ENCODE data around the gene ATF6B.

ATF6B gene

DNA sequence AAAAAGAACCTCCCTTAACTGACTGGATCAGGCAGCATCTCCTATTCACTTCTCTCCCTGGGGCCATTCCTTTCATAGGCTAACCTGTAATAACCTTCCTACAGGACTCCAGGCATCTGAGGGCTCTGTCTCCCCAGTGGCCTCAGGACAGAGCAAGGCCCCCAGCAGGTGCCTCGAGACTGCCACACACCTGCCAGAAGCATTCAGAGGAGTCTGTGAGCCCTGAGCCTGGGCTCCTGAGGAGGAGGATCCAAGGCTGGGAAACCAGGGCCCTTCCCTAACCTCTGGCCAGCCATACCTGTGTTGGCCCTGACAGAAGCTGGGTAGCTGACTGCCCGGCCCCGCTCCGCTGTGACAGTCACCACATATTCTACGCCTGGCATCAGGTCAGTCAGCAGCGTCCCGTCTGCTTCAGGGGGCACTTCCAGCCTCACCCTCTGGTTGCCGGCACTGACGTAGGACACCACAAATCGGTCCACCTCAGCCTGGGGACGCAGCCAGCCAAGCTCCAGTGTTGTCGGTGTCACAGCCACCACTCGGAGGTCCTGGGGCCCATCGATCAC, 39.5 kb downstream of the ATF6B start:
- no peak overlapping the region for H3K27ac ChIP-seq
- H3K9me3 ChIP-seq, result no peaks in the 10 kb centered on the region
- peaks cover 89% of the 10 kb centered on the region for H3K27me3 ChIP-seq
- H3K4me1 ChIP-seq (ENCODE audit: control insufficient read depth in 1 of 2, insufficient read depth in 1 of 2, low read depth in 1 of 2, low read length in 1 of 2), result no peaks in the 10 kb centered on the region
- TF ChIP-seq, protein P1, sequence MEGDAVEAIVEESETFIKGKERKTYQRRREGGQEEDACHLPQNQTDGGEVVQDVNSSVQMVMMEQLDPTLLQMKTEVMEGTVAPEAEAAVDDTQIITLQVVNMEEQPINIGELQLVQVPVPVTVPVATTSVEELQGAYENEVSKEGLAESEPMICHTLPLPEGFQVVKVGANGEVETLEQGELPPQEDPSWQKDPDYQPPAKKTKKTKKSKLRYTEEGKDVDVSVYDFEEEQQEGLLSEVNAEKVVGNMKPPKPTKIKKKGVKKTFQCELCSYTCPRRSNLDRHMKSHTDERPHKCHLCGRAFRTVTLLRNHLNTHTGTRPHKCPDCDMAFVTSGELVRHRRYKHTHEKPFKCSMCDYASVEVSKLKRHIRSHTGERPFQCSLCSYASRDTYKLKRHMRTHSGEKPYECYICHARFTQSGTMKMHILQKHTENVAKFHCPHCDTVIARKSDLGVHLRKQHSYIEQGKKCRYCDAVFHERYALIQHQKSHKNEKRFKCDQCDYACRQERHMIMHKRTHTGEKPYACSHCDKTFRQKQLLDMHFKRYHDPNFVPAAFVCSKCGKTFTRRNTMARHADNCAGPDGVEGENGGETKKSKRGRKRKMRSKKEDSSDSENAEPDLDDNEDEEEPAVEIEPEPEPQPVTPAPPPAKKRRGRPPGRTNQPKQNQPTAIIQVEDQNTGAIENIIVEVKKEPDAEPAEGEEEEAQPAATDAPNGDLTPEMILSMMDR (IDR thresholded peaks at IDR 0.05), result no peak
- no peak overlapping the region for H3K4me3 ChIP-seq (ENCODE audit: low read depth in 1 of 2, low read length in 1 of 2)
- no peaks in the 10 kb centered on the region for H3K36me3 ChIP-seq

DNA sequence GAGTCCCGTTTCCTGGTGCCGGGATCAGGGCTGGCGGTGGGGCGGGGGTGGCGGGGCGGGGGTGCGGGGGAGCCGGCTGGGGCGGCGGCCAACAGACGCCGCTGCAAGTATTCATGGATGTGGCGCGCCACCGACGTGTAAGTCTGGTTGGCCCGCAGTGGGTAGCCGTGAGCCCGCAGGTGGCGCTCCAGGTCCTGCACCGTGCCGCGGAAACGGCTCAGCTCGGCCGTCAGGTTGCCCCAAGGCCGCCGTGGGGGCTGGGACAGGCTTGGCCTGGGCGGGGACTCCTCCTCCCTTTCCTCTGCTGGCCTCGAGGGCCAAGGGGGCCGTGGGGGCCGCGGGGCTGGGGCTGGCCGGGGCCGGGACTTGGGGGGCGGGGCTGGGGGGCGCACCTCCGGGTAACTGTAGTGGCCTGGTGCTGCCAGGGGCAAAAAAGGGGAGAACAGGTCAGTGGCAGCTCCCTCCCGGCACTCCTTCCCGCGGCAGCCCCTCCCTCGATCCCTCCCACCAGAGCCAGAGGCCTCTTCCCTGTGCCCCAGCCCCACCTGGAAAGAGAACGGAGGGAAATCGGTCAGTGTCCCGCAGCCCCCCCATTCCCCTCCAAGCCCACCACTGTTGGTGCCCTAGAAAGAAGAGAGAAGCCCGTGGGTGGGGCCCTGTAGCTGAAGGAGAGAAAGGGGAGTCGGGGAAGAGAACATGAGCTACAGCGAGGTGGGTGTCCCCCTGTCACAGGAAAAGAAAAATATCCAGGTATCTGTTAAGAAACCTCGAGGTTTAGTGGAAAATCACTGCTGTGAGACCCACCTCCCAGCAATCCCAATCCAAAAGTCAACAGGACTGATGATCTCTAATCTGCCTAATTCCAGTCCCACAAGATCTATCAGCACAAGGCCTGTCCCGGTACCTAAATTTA, 40.2 kb downstream of the ATF6B start:
- no peak overlapping the region for H3K4me3 ChIP-seq (ENCODE audit: low read depth in 1 of 2, low read length in 1 of 2)
- H3K27me3 ChIP-seq, result peaks cover 86% of the 10 kb centered on the region
- H3K9me3 ChIP-seq, result no peaks in the 10 kb centered on the region
- H3K4me1 ChIP-seq (ENCODE audit: control insufficient read depth in 1 of 2, insufficient read depth in 1 of 2, low read depth in 1 of 2, low read length in 1 of 2), result no peaks in the 10 kb centered on the region
- TF ChIP-seq, protein P1 (IDR thresholded peaks at IDR 0.05), result no peak
- H3K27ac ChIP-seq, result no peak overlapping the region
- no peaks in the 10 kb centered on the region for H3K36me3 ChIP-seq

DNA sequence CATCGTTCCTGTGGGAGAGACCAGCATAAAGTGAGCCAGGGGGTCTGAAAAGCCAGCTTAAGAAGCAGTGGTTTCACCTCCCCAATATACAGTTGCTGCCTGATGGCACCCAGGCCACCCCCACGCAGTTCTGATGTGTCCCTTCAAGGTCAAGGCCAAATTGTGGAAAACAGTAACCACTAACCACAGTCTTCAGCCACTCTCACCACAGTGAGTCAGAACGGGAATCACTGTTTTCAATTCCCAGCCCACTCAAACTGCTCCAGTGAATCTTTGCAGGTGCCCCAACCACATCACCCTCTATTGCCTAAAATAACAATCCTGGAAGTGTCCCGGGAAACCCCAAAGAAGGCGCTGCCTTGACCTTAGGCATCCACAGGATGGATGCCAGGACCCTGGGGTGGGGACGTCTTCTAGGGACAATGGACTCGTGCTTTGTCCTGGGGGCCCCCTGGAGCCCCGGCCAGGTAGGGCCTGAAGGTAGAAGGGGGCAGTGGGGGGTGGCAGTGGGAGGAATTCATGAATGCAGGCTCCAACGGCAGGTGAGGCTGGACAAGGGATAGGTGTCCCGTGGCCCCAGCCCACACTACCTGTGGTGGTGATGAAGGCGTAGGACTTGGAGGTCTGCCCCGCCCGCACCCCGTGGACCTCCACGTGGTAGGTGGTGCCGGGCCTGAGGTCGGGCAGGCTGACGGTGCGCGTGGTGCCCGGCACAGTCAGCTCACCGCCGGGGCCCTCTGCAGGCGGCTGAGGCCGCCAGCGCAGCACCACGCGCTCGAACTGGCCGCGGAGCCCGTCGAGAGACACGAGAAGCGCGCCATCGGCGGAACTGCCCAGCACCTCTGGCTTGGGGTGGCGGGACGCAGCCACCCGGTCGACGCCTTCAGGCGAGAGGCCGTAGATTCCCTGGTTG, 41.1 kb downstream of the ATF6B start:
- Histone ChIP-seq H3K36me3 (no peaks in the 10 kb centered on the region), H3K27ac (no peak overlapping the region), H3K27me3 (peaks cover 78% of the 10 kb centered on the region), H3K9me3 (no peaks in the 10 kb centered on the region), H3K4me3 (ENCODE audit: low read depth in 1 of 2, low read length in 1 of 2) (no peak overlapping the region), H3K4me1 (ENCODE audit: control insufficient read depth in 1 of 2, insufficient read depth in 1 of 2, low read depth in 1 of 2, low read length in 1 of 2) (no peaks in the 10 kb centered on the region)
- TF ChIP-seq, protein P1 (IDR thresholded peaks at IDR 0.05), result no peak

DNA sequence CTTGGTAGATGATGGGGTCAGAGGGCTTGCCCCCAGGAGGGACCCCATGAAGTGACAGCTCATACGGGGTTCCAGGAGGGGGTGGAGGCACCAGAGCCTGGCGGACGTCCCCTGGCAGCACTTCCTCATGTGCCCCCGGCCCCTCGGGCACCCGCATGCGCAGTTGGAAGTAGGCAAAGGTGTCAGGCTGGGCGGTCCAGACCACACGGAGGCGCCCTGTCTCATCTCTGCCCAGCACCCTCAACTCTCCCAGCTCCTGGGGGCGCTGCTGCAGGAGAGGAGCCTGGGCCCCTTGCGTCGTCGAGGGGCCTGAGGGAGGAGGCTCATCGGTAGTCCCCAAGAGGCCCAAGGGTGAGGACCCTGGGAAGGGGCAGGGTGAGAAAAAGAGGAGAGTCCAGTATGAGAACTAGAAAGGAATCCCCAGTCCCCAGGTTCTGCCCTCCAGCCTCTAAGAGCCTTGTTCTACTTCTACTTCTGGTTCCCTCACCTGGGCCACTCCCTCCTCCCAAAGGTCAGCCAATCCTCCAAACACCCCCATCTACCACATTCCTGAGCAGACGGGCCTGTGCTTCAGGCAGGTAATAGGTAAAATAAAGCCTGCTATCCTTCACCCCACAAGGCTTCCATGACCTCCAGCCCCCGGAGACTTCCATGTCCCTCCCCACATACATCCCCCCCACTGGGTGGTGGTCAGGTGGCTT, 42.1 kb downstream of the ATF6B start:
- H3K4me1 ChIP-seq (ENCODE audit: control insufficient read depth in 1 of 2, insufficient read depth in 1 of 2, low read depth in 1 of 2, low read length in 1 of 2), result no peaks in the 10 kb centered on the region
- H3K36me3 ChIP-seq, result no peaks in the 10 kb centered on the region
- H3K9me3 ChIP-seq, result no peaks in the 10 kb centered on the region
- TF ChIP-seq, protein P1 (IDR thresholded peaks at IDR 0.05), result no peak
- peaks cover 69% of the 10 kb centered on the region for H3K27me3 ChIP-seq
- no peak overlapping the region for H3K4me3 ChIP-seq (ENCODE audit: low read depth in 1 of 2, low read length in 1 of 2)
- H3K27ac ChIP-seq, result no peak overlapping the region

DNA sequence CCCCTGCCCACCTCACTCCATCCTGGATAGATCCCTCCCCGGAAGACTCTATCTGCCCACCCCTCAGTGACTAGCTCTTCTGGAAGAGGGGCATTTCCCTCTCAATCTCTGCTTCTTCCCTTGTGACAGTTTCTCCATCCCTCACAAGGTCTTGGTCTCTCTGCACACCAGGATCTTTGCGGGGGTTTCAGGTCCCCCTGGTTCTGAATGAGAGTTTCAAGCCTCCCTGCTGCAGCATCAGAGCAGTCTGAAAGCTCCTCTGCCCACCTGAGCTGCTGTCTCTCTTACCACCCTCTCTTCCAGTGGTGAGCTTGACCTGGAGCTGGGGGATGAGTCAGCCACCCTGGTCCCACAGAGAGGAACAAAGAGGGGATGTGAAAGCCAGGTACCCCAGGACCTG, 43.3 kb downstream of the ATF6B start:
- peaks cover 58% of the 10 kb centered on the region for H3K27me3 ChIP-seq
- no peak overlapping the region for H3K4me3 ChIP-seq (ENCODE audit: low read depth in 1 of 2, low read length in 1 of 2)
- no peak overlapping the region for H3K27ac ChIP-seq
- H3K4me1 ChIP-seq (ENCODE audit: control insufficient read depth in 1 of 2, insufficient read depth in 1 of 2, low read depth in 1 of 2, low read length in 1 of 2), result no peaks in the 10 kb centered on the region
- no peaks in the 10 kb centered on the region for H3K36me3 ChIP-seq
- TF ChIP-seq, protein P1 (IDR thresholded peaks at IDR 0.05), result no peak
- no peaks in the 10 kb centered on the region for H3K9me3 ChIP-seq
